Retinal pigment epithelial cell (primary cell): Measurements from ENCODE around the gene TRAF2.

Source experiments
- DNase-seq: peaks from one replicate; pipeline ENCODE4 v3.0.0-alpha.2; 2010; ENCODE audit warnings: low read depth
- H3K4me3 ChIP-seq: 2 replicates; pipeline ENCODE4 v1.5.1; 2011; ENCODE audit warnings: mild to moderate bottlenecking, low read length, control low read depth, moderate library complexity
- TF ChIP-seq, protein P1 (sequence below): conservative IDR thresholded peaks from 2 replicates; pipeline ENCODE4 v1.5.1; 2011; ENCODE audit warnings: low read depth, low read length, control low read depth, inconsistent platforms

Gene TRAF2

GRCh38 chr9:136886610-136887597, 588 bp downstream of the TRAF2 start:
- H3K4me3 ChIP-seq = peak overlapping the region; percentile 66
- TF ChIP-seq, protein P1, sequence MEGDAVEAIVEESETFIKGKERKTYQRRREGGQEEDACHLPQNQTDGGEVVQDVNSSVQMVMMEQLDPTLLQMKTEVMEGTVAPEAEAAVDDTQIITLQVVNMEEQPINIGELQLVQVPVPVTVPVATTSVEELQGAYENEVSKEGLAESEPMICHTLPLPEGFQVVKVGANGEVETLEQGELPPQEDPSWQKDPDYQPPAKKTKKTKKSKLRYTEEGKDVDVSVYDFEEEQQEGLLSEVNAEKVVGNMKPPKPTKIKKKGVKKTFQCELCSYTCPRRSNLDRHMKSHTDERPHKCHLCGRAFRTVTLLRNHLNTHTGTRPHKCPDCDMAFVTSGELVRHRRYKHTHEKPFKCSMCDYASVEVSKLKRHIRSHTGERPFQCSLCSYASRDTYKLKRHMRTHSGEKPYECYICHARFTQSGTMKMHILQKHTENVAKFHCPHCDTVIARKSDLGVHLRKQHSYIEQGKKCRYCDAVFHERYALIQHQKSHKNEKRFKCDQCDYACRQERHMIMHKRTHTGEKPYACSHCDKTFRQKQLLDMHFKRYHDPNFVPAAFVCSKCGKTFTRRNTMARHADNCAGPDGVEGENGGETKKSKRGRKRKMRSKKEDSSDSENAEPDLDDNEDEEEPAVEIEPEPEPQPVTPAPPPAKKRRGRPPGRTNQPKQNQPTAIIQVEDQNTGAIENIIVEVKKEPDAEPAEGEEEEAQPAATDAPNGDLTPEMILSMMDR = no peak
- no peak for DNase-seq

- TF ChIP-seq, protein P1 = no peak
- DNase-seq = no peak
- no peak overlapping the region for H3K4me3 ChIP-seq
These were observed 2.1 kb downstream of the TRAF2 start for GRCh38 chr9:136888454-136888853.

- no peak overlapping the region for H3K4me3 ChIP-seq
- DNase-seq = no peak
- TF ChIP-seq, protein P1 = no peak
These were observed 3.5 kb downstream of the TRAF2 start for GRCh38 chr9:136889858-136890257.

- no peak for DNase-seq
- TF ChIP-seq, protein P1 = no peak
- H3K4me3 ChIP-seq = no peak overlapping the region
These were observed 4.3 kb downstream of the TRAF2 start for GRCh38 chr9:136890661-136891060.

- TF ChIP-seq, protein P1 = no peak
- H3K4me3 ChIP-seq = no peak overlapping the region
- no peak for DNase-seq
These were observed 9.7 kb downstream of the TRAF2 start for GRCh38 chr9:136896027-136896426.

GRCh38 chr9:136898483-136899100, 12.3 kb downstream of the TRAF2 start:
- DNase-seq = no peak
- H3K4me3 ChIP-seq = no peak overlapping the region
- TF ChIP-seq, protein P1 = no peak
